H1 (cell line): ENCODE results near the gene HMCN1. TPM values are rescaled to one million over a fixed set of nuclear protein-coding genes. Genes with fewer than 3 reads are reported as not detected.

Source experiments
- CTCF ChIA-PET: fragments of 300-600 bp; sonication (Branson Sonifier 250); formaldehyde crosslinking; loops from one replicate; lab custom pipeline; 2021; ENCODE audit not compliant: partially characterized antibody; lab: Charles Lee
- POLR2A ChIA-PET: fragments of 300-600 bp; sonication (Branson Sonifier 250); formaldehyde crosslinking; loops from one replicate; lab custom pipeline; 2021; ENCODE audit warnings: inconsistent platforms; ENCODE audit not compliant: partially characterized antibody; lab: Charles Lee
- DNase-seq, 2 experiments: peaks; one replicate each; pipeline versions ENCODE4 v3.0.0 to v3.0.0-alpha.2; 2010 to 2022; ENCODE audit warnings: low spot score in 2 of 2, low read depth in 1 of 2, mixed read lengths in 1 of 2
- FAIRE-seq: peaks from 2 replicates; lab custom pipeline; 2011; peaks lifted over from hg19 to GRCh38; lab: Jason Lieb, UNC
- H2AFZ ChIP-seq: 2 replicates; pipeline ENCODE4 v1.8.1; 2012; ENCODE audit warnings: low read length, inconsistent platforms
- H2AK5ac ChIP-seq: 2 replicates; pipeline ENCODE4 v1.6.1; 2013; ENCODE audit warnings: low read depth, low read length
- H2BK120ac ChIP-seq: replicated peaks from 2 replicates; pipeline ENCODE3; 2013; ENCODE audit warnings: low read depth, low read length, inconsistent platforms
- H2BK12ac ChIP-seq: 2 replicates; pipeline ENCODE4 v1.6.1; 2013; ENCODE audit warnings: low read depth, low read length
- H2BK15ac ChIP-seq: 2 replicates; pipeline ENCODE4 v1.6.1; 2013; ENCODE audit warnings: low read length
- H2BK20ac ChIP-seq: 2 replicates; pipeline ENCODE4 v1.6.1; 2013; ENCODE audit warnings: low read length
- H2BK5ac ChIP-seq: 2 replicates; pipeline ENCODE4 v1.6.1; 2013; ENCODE audit warnings: low read depth, low read length
- H3K14ac ChIP-seq: 2 replicates; pipeline ENCODE4 v1.6.1; 2013; ENCODE audit warnings: inconsistent platforms; ENCODE audit not compliant: insufficient read length
- H3K18ac ChIP-seq: 2 replicates; pipeline ENCODE4 v1.6.1; 2013; ENCODE audit warnings: low read length; ENCODE audit errors: extremely low read depth
- H3K23ac ChIP-seq: 2 replicates; pipeline ENCODE4 v1.6.1; 2013; ENCODE audit warnings: inconsistent platforms; ENCODE audit not compliant: insufficient read length
- H3K23me2 ChIP-seq: 2 replicates; pipeline ENCODE4 v1.6.1; 2013; ENCODE audit warnings: low read depth, low read length
- H3K27ac ChIP-seq: 2 replicates; pipeline ENCODE4 v1.6.1; 2011; ENCODE audit warnings: low read depth, low read length, inconsistent platforms
- H3K27me3 ChIP-seq, 4 experiments: replicated peaks in 1 of 4; 1 replicate in 1 of 4; 2 replicates in 3 of 4; pipeline versions ENCODE4 v1.6.1 to v1.8.1; 2011 to 2013; ENCODE audit warnings: low read length in 3 of 4, mild to moderate bottlenecking in 3 of 4, inconsistent platforms in 2 of 4, mixed read lengths in 2 of 4, moderate library complexity in 1 of 4; ENCODE audit not compliant: control insufficient read depth in 3 of 4, insufficient read depth in 3 of 4; ENCODE audit errors: extremely low read depth in 1 of 4
- H3K36me3 ChIP-seq, 4 experiments: 2 replicates each; pipeline versions ENCODE4 v1.6.1 to v1.8.1; 2011 to 2013; ENCODE audit warnings: mild to moderate bottlenecking in 4 of 4, low read length in 3 of 4, moderate library complexity in 2 of 4, control low read depth in 1 of 4, inconsistent platforms in 1 of 4; ENCODE audit not compliant: insufficient read depth in 4 of 4, control insufficient read depth in 2 of 4
- H3K4ac ChIP-seq: replicated peaks from 2 replicates; pipeline ENCODE3; 2013; ENCODE audit warnings: low read length, low read depth, mixed read lengths, inconsistent platforms; ENCODE audit not compliant: insufficient read length
- H3K4me1 ChIP-seq, 4 experiments: replicated peaks in 1 of 4; 1 replicate in 1 of 4; 2 replicates in 3 of 4; pipeline versions ENCODE4 v1.6.1 to v1.8.1; 2011 to 2013; ENCODE audit warnings: low read length in 3 of 4, inconsistent platforms in 2 of 4, mixed read lengths in 1 of 4; ENCODE audit not compliant: insufficient read depth in 4 of 4, control insufficient read depth in 3 of 4
- H3K4me2 ChIP-seq, 2 experiments: 2 replicates each; pipeline versions ENCODE4 v1.6.1 to v1.8.1; 2011 to 2013; ENCODE audit warnings: low read depth in 2 of 2, low read length in 2 of 2, control low read depth in 1 of 2, inconsistent platforms in 1 of 2, mild to moderate bottlenecking in 1 of 2; ENCODE audit not compliant: insufficient read depth in 1 of 2
- H3K4me3 ChIP-seq, 4 experiments: fragments of 200-600, 300-600 bp in 1 of 4; sonication (generic), shearing (Covaris generic), sonication (Bioruptor Twin) in 1 of 4; 2 replicates each; pipeline versions ENCODE4 v1.5.1 to v1.8.1; 2011 to 2016; ENCODE audit warnings: low read length in 4 of 4, low read depth in 3 of 4, control low read depth in 2 of 4, inconsistent platforms in 2 of 4, mild to moderate bottlenecking in 2 of 4, mixed read lengths in 1 of 4, moderate library complexity in 1 of 4; ENCODE audit not compliant: insufficient read depth in 2 of 4; ENCODE audit errors: extremely low read depth in 1 of 4
- H3K56ac ChIP-seq: replicated peaks from 2 replicates; pipeline ENCODE3; 2013; ENCODE audit warnings: low read depth, mild to moderate bottlenecking, mixed read lengths, low read length, inconsistent platforms; ENCODE audit not compliant: insufficient read length
- H3K79me1 ChIP-seq: 2 replicates; pipeline ENCODE4 v1.6.1; 2013; ENCODE audit warnings: low read depth, low read length, control low read depth
- H3K79me2 ChIP-seq, 2 experiments: 2 replicates each; pipeline versions ENCODE4 v1.6.1 to v1.8.1; 2012 to 2013; ENCODE audit warnings: low read length in 2 of 2, mild to moderate bottlenecking in 2 of 2, inconsistent platforms in 1 of 2; ENCODE audit not compliant: insufficient read depth in 2 of 2, control insufficient read depth in 1 of 2
- H3K9ac ChIP-seq, 4 experiments: replicated peaks in 1 of 4; 1 replicate in 1 of 4; 2 replicates in 3 of 4; pipeline versions ENCODE4 v1.6.1 to v1.8.1; 2011 to 2013; ENCODE audit warnings: low read depth in 3 of 4, low read length in 3 of 4, control low read depth in 2 of 4, mild to moderate bottlenecking in 2 of 4, moderate library complexity in 2 of 4, inconsistent platforms in 1 of 4; ENCODE audit errors: extremely low read depth in 1 of 4
- H3K9me3 ChIP-seq, 2 experiments: 2 replicates each; pipeline versions ENCODE4 v1.6.1 to v1.8.1; 2012 to 2013; ENCODE audit warnings: mild to moderate bottlenecking in 2 of 2, moderate library complexity in 2 of 2, control low read depth in 1 of 2, inconsistent platforms in 1 of 2, low read depth in 1 of 2, low read length in 1 of 2, mixed read lengths in 1 of 2; ENCODE audit not compliant: insufficient read depth in 2 of 2
- H4K20me1 ChIP-seq, 2 experiments: replicated peaks in 1 of 2; 2 replicates each; pipeline versions ENCODE3 to v1.8.1; 2011 to 2013; ENCODE audit warnings: inconsistent platforms in 2 of 2, low read length in 2 of 2, mild to moderate bottlenecking in 1 of 2; ENCODE audit not compliant: insufficient read depth in 2 of 2, control insufficient read depth in 1 of 2
- H4K5ac ChIP-seq: 2 replicates; pipeline ENCODE4 v1.6.1; 2013; ENCODE audit warnings: low read length, low read depth, mixed read lengths, inconsistent platforms; ENCODE audit not compliant: insufficient read length
- H4K8ac ChIP-seq: 2 replicates; pipeline ENCODE4 v1.8.0; 2013; ENCODE audit warnings: mild to moderate bottlenecking, moderate library complexity, low read length, inconsistent platforms; ENCODE audit not compliant: insufficient read depth; ENCODE audit errors: extremely low read depth
- H4K91ac ChIP-seq: replicated peaks from 2 replicates; pipeline ENCODE3; 2013; ENCODE audit warnings: low read length, mixed read lengths, inconsistent platforms; ENCODE audit not compliant: insufficient read length
- CEBPB ChIP-seq: IDR thresholded peaks from 2 replicates; pipeline ENCODE4 v1.6.1; 2012; ENCODE audit warnings: low read depth, low read length
- HDAC2 ChIP-seq, 2 experiments: fragments of 300-600 bp in 1 of 2; sonication (generic) in 1 of 2; IDR thresholded peaks; 2 replicates each; pipeline ENCODE4 v1.6.1; 2011 to 2012; ENCODE audit warnings: low read depth in 2 of 2, low read length in 2 of 2, mild to moderate bottlenecking in 2 of 2, moderate library complexity in 2 of 2, borderline replicate concordance in 1 of 2, inconsistent platforms in 1 of 2
- NANOG ChIP-seq: IDR thresholded peaks from 2 replicates; pipeline ENCODE4 v1.6.1; 2011; ENCODE audit warnings: low read length, low read depth, mild to moderate bottlenecking, inconsistent platforms; ENCODE audit not compliant: insufficient read depth, poor library complexity, severe bottlenecking
- SIN3A ChIP-seq, 2 experiments: IDR thresholded peaks in 1 of 2; conservative IDR thresholded peaks in 1 of 2; 2 replicates each; pipeline ENCODE4 v1.6.1; 2011 to 2012; ENCODE audit warnings: low read length in 2 of 2, improper control_type of control experiment in 1 of 2, low read depth in 1 of 2, mild to moderate bottlenecking in 1 of 2
- SRF ChIP-seq: IDR thresholded peaks from 2 replicates; pipeline ENCODE4 v1.6.1; 2011; ENCODE audit warnings: mild to moderate bottlenecking, low read depth, low read length, moderate library complexity
- TCF12 ChIP-seq: IDR thresholded peaks from 2 replicates; pipeline ENCODE4 v1.6.1; 2011; ENCODE audit warnings: low read depth, mild to moderate bottlenecking, low read length
- WGBS, 2 experiments: shearing (Covaris generic) in 1 of 2; methylation state at CpG; one replicate each; pipeline versions ENCODE4 v1.1.6 to v1.1.7; 2013 to 2015; ENCODE audit warnings: low lambda C conversion rate in 2 of 2, mixed read lengths in 2 of 2, inconsistent platforms in 1 of 2, low coverage in 1 of 2, missing lambda C conversion rate in 1 of 2; ENCODE audit not compliant: insufficient replicate concordance in 2 of 2, insufficient coverage in 1 of 2, insufficient read length in 1 of 2; ENCODE audit errors: extremely low coverage in 1 of 2, missing lambda C conversion rate in 1 of 2; 5-methylcytosine and 5-hydroxymethylcytosine counted together
- polyA plus RNA-seq, 7 experiments: library from polyadenylated mRNA; depleted of rRNA in 3 of 7; stranded (reverse) in 5 of 7; unstranded in 2 of 7; fragments of >200 nt in 5 of 7; fragments of 200-250 nt in 2 of 7; gene quantifications; 1 replicate in 5 of 7; 2 replicates in 1 of 7; 4 replicates in 1 of 7; pipeline versions ENCODE4 v1.2.1 to v1.2.3, GENCODE V29; 2011 to 2013; ENCODE audit warnings: missing spikeins in 2 of 7, mixed read lengths in 2 of 7
- total RNA-seq: library from RNA; stranded (reverse); fragmentation: NEBNext Ultra II Directional; extraction: Animal tissue kit (Norgen Biotek cat#: 25700); gene quantifications from 2 replicates; pipeline ENCODE4 v1.2.1, GENCODE V29; 2021

Gene HMCN1
- total and polyA plus RNA-seq, 2 of the 8 experiments (the other 6 are each of a cell fraction or from before 2014, with no cell fraction given): 13.8 to 14.6 TPM

DNA sequence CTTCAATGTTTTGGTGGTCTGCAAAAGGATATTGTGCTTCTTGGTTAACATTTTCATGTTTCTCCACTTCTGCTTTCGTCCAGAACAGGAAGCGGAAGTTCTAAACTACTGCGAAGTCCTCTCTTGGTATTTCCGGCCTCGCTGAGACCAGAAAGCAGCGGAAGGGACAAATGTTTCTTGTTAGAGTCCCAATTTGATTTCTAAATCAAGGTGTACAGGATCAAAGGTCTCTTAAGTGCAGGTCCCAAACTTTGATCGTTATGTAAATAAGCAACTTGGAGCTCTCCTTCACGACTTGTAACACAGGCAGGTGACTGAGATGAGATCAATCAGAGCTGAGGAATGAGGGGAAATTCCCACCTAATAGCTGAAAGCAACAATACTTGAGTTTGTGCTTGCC lies 40.1 kb upstream of the HMCN1 start:
- Histone ChIP-seq H3K4me3 (no peak overlapping the region), H2BK12ac (no peak overlapping the region), H3K18ac (no peak overlapping the region), H2AK5ac (no peak overlapping the region), H4K8ac (no peak overlapping the region), H3K9ac (no peak overlapping the region), H2BK15ac (no peak overlapping the region), H3K9me3 (no peaks in the 10 kb centered on the region), H4K20me1 (no peaks in the 10 kb centered on the region), H4K91ac (no peak overlapping the region), H2AFZ (peak overlapping the region; percentile 48; the same call in 1 of the 2 replicates), H3K23me2 (no peaks in the 10 kb centered on the region), H3K4me2 (no peak overlapping the region), H2BK20ac (no peak overlapping the region), H3K14ac (no peak overlapping the region), H3K79me2 (no peaks in the 10 kb centered on the region), H3K4me1 (no peaks in the 10 kb centered on the region), H4K5ac (no peak overlapping the region), H3K4ac (no peak overlapping the region), H3K36me3 (no peaks in the 10 kb centered on the region), H2BK120ac (no peak overlapping the region), H2BK5ac (no peak overlapping the region), H3K79me1 (no peaks in the 10 kb centered on the region), H3K23ac (no peak overlapping the region), H3K27ac (no peak overlapping the region), H3K56ac (no peak overlapping the region), H3K27me3 (peaks cover 0 to 1% (median 0%) of the 10 kb centered on the region in 4 experiments; a peak in 2 of 7 replicates)
- no peak for FAIRE-seq
- WGBS, 2 experiments: 83% methylated on average over 8 of the region's 8 CpGs; no CpG with 5 or more reads in 1 of the 2 experiments
- POLR2A ChIA-PET: no interaction called here
- no peak for DNase-seq
- CTCF ChIA-PET: interaction anchor here (1.0 to 4.9 kb wide), 9 partner anchors 9 to 608 kb away, joined by 3 to 18 read pairs (median 3); no protein-coding TSS in a partner anchor
- no peak for TF ChIP-seq SIN3A (conservative IDR thresholded peaks at IDR 0.05 in 1 of 2, IDR thresholded peaks at IDR 0.05 in 1 of 2; ENCODE audit: low read depth in 1 of 2, low read length in 2 of 2)
- TF ChIP-seq TCF12: no peak
- TF ChIP-seq CEBPB: no peak
- TF ChIP-seq SRF: no peak
- TF ChIP-seq HDAC2 (IDR thresholded peaks at IDR 0.05; ENCODE audit: borderline replicate concordance in 1 of 2, low read depth in 2 of 2, low read length in 2 of 2): no peak
- no peak for TF ChIP-seq NANOG
